Esophagus muscularis mucosa (tissue), 3 donors: ENCODE measurements around the gene ENPP3.

ENCODE experiments used
- CTCF ChIP-seq, 3 experiments: fragments of 200-600 bp in 2 of 3; fragments of 450-650 bp in 1 of 3; sonication (generic) in 2 of 3; IDR thresholded peaks; one replicate each; pipeline ENCODE4 v1.5.1; 2017 to 2019; ENCODE audit warnings: antibody characterized with exemption in 3 of 3, mild to moderate bottlenecking in 2 of 3, moderate library complexity in 1 of 3
- POLR2A ChIP-seq: fragments of 450-650 bp; IDR thresholded peaks from one replicate; pipeline ENCODE4 v1.6.1; 2017; ENCODE audit warnings: antibody characterized with exemption, moderate library complexity, mild to moderate bottlenecking, low read depth

DNA sequence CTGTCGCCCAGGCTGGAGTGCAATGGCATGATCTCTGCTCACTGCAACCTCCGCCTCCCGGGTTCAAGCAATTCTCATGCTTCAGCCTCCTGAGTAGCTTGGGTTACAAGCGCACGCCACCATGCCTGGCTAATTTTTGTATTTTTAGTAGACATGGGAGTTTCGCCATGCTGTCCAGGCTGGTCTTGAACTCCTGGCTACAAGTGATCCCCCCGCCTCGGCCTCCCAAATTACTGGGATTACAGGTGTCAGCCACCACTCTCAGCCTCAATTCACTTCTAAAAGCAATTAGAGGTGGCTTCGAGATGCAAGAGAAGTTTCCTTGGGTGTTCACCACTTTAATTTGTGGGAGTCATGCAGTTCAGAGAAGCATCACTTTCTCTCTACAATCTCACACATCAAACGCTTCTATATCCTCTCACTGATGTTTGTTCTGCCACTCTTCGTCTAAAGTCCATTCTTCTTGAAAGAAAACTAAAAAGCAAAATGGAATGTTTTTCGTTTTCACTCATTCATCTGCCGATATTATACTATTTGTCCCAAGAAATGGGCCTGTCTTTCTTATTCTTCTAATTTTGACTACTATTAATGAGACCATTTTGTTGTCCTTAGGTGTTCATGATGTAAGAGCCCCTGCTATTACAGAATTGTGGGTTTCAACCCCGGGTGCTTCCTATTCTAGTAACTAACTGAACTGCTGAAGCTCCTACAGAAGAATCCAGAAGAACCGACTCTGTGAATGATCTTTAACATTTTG, 132.5 kb downstream of the ENPP3 start:
- TF ChIP-seq POLR2A (no peak), CTCF (IDR thresholded peaks at IDR 0.05) (no peak)
